Esophagus muscularis mucosa (tissue), 4 donors: ENCODE data around the gene CCDC40. TPM values are rescaled to one million over a fixed set of nuclear protein-coding genes. Genes with fewer than 3 reads are reported as not detected.
A peak's percentile ranks its signal among the peaks of the same experiment; 100 is the strongest.

Experiments
- DNase-seq: peaks from one replicate; pipeline ENCODE4 v3.0.0-alpha.2; 2017; ENCODE audit errors: extremely low spot score
- H3K27ac ChIP-seq, 4 donors: fragments of 200-600 bp; sonication (generic); replicated peaks in 1 of 4; 1 replicate in 3 of 4; 2 replicates in 1 of 4; pipeline ENCODE4 v1.5.1; 2016 to 2019; ENCODE audit warnings: mild to moderate bottlenecking in 1 of 4
- H3K27me3 ChIP-seq, 4 donors: fragments of 200-600 bp; sonication (generic); one replicate each; pipeline versions ENCODE4 v1.5.1 to v1.6.0; 2016 to 2019
- H3K36me3 ChIP-seq, 4 donors: fragments of 200-600 bp; sonication (generic); one replicate each; pipeline ENCODE4 v1.5.1; 2016 to 2019
- H3K4me1 ChIP-seq, 4 donors: fragments of 200-600 bp; sonication (generic); one replicate each; pipeline ENCODE4 v1.5.1; 2016 to 2019
- H3K4me3 ChIP-seq, 4 donors: fragments of 200-600 bp; sonication (generic); 1 replicate in 2 of 4; 2 replicates in 2 of 4; pipeline ENCODE4 v1.5.1; 2016 to 2019; ENCODE audit warnings: mild to moderate bottlenecking in 4 of 4, moderate library complexity in 1 of 4
- H3K9me3 ChIP-seq, 4 donors: fragments of 200-600 bp; sonication (generic); 1 replicate in 3 of 4; 2 replicates in 1 of 4; pipeline ENCODE4 v1.5.1; 2016 to 2019
- EP300 ChIP-seq: sonication (generic); formaldehyde crosslinking; IDR thresholded peaks from one replicate; pipeline ENCODE4 v1.6.1; 2017; ENCODE audit warnings: antibody characterized with exemption
- POLR2A ChIP-seq: fragments of 450-650 bp; IDR thresholded peaks from one replicate; pipeline ENCODE4 v1.6.1; 2017; ENCODE audit warnings: antibody characterized with exemption, moderate library complexity, mild to moderate bottlenecking, low read depth
- POLR2AphosphoS5 ChIP-seq, 2 donors: sonication (generic); formaldehyde crosslinking; IDR thresholded peaks; one replicate each; pipeline ENCODE4 v1.6.1; 2017; ENCODE audit warnings: antibody characterized with exemption in 2 of 2
- WGBS: methylation state at CpG from one replicate; pipeline ENCODE4 v1.1.5; 2018; 5-methylcytosine and 5-hydroxymethylcytosine counted together
- intact Hi-C: fragments of 100-400 bp; cut with DNase I; formaldehyde crosslinking; loops from one replicate; pipeline ENCODE4 v1.15.1; 2023
- total RNA-seq, 4 donors: library from RNA; depleted of rRNA; stranded (reverse); fragments of >200 nt; gene quantifications; one replicate each; pipeline versions ENCODE4 v1.1.0 to v1.2.1, GENCODE V29; 2016
- TF ChIP-seq, protein P1 (sequence below), 3 experiments: fragments of 200-600 bp in 2 of 3; fragments of 450-650 bp in 1 of 3; sonication (generic) in 2 of 3; IDR thresholded peaks; one replicate each; pipeline ENCODE4 v1.5.1; 2017 to 2019; ENCODE audit warnings: antibody characterized with exemption in 3 of 3, mild to moderate bottlenecking in 2 of 3, moderate library complexity in 1 of 3

The CCDC40 gene
- total RNA-seq, 4 donors from 2014 or later: 4.9 to 9.5 (median 7.8) TPM

DNA sequence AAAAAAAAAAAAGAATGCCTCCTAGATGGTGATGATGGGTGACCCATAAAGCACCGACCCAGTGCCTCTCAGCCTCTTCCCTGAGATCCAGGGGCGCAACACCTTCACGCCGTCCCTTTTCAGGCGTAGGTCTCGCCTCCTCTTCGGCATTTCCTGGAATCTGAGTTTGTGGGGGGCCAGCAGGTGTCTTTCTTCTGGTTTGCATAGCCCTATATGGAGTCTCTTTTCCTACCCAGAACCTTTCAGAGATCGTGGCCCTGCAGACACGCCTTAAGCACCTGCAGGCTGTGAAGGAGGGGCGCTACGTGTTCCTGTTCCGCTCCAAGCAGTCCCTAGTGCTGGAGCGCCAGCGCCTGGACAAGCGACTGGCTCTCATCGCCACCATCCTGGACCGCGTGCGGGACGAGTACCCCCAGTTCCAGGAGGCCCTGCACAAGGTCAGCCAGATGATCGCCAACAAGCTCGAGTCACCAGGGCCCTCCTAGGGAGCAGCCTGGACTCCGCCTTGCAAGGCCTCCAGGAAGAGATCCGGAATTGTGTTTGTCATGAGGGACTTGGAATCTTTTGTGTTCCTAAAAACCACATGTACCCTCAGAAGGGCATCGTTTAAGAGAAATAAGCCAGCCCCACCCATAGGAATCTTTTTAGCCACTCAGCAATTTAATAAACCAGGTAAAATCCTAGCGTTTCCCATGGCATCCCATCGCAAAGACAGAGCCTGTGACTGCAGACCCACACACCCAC lies 63.0 kb downstream of the CCDC40 start:
- no peaks in the 10 kb centered on the region for H3K9me3 ChIP-seq
- no peak overlapping the region for H3K4me3 ChIP-seq
- no peak for TF ChIP-seq EP300
- TF ChIP-seq POLR2AphosphoS5 (IDR thresholded peaks at IDR 0.05): no peak
- TF ChIP-seq POLR2A: no peak
- TF ChIP-seq, protein P1, sequence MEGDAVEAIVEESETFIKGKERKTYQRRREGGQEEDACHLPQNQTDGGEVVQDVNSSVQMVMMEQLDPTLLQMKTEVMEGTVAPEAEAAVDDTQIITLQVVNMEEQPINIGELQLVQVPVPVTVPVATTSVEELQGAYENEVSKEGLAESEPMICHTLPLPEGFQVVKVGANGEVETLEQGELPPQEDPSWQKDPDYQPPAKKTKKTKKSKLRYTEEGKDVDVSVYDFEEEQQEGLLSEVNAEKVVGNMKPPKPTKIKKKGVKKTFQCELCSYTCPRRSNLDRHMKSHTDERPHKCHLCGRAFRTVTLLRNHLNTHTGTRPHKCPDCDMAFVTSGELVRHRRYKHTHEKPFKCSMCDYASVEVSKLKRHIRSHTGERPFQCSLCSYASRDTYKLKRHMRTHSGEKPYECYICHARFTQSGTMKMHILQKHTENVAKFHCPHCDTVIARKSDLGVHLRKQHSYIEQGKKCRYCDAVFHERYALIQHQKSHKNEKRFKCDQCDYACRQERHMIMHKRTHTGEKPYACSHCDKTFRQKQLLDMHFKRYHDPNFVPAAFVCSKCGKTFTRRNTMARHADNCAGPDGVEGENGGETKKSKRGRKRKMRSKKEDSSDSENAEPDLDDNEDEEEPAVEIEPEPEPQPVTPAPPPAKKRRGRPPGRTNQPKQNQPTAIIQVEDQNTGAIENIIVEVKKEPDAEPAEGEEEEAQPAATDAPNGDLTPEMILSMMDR (IDR thresholded peaks at IDR 0.05): no peak
- intact Hi-C loops: loop anchor here (5.0 kb wide), 1 partner anchor 48 kb away; the partner anchor contains the start of gene EIF4A3
- no peak overlapping the region for H3K27ac ChIP-seq
- no peak for DNase-seq
- H3K4me1 ChIP-seq: peaks cover 14 to 28% (median 20%) of the 10 kb centered on the region in 4 donors
- no peaks in the 10 kb centered on the region for H3K27me3 ChIP-seq
- H3K36me3 ChIP-seq: peaks cover 0 to 3% (median under 1%) of the 10 kb centered on the region in 4 donors
- WGBS: 94% methylated on average over 17 of the region's 27 CpGs

DNA sequence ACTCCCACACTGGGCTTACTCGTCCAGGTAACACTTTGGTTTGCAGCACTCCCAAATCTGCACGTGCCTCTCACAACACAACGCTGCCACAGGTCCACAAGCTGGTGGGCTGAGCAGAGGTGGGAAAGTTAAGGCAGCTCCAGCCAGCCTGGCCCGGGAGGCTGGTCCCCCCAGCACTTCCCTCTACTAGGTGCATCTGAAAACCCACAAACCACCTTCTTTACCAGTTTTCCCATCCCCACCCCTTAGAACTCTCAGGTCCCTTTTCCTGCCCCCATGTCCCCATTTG lies 63.5 kb downstream of the CCDC40 start:
- TF ChIP-seq POLR2A (no peak), EP300 (no peak), POLR2AphosphoS5 (IDR thresholded peaks at IDR 0.05) (no peak)
- TF ChIP-seq, protein P1 (IDR thresholded peaks at IDR 0.05): no peak
- Histone ChIP-seq H3K4me1 (peaks cover 14 to 33% (median 20%) of the 10 kb centered on the region in 4 donors), H3K9me3 (no peaks in the 10 kb centered on the region), H3K27me3 (no peaks in the 10 kb centered on the region), H3K4me3 (no peak overlapping the region), H3K36me3 (peaks cover 0 to 3% (median 2%) of the 10 kb centered on the region in 4 donors), H3K27ac (peak overlapping the region in 1 of 4 donors; percentile 91)
- DNase-seq: no peak
- WGBS: 88% methylated on average over 4 of the region's 4 CpGs
- intact Hi-C loops: loop anchor here (5.0 kb wide), 1 partner anchor 47 kb away; the partner anchor contains the start of gene EIF4A3

DNA sequence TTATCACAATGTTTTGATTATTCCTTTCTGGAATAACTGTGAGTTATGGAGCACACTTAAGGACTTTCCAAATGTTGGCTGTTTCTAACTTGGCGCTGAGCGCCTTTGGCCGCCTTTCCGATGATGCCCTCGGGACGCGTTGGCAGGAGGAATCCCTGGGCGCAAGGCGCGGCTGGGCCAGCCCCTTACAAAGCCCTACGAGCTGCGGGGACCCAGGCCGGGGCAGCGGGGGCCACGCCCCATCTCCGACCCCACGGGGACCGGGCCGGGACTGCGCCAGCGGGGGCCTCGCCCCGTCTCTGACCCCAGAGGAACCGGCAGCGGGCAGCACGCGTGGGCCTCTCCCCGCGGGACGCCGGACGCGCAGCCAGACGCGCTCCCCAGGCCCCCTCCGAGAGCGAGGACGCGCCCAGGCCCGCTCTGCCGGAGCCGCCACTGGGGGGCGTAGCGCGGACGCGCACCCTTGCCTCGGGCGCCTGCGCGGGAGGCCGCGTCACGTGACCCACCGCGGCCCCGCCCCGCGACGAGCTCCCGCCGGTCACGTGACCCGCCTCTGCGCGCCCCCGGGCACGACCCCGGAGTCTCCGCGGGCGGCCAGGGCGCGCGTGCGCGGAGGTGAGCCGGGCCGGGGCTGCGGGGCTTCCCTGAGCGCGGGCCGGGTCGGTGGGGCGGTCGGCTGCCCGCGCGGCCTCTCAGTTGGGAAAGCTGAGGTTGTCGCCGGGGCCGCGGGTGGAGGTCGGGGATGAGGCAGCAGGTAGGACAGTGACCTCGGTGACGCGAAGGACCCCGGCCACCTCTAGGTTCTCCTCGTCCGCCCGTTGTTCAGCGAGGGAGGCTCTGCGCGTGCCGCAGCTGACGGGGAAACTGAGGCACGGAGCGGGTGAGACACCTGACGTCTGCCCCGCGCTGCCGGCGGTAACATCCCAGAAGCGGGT lies 64.8 kb downstream of the CCDC40 start, which contains the start of gene GAA:
GAA (plus strand) TSS at position 571 of the 935 bp plus-strand sequence. CDS start 3,006 bp downstream, outside the sequence.
- no peaks in the 10 kb centered on the region for H3K27me3 ChIP-seq
- intact Hi-C loops: loop anchor here (5.0 kb wide), 1 partner anchor 46 kb away; the partner anchor contains the start of gene EIF4A3
- DNase-seq: no peak
- H3K9me3 ChIP-seq: no peaks in the 10 kb centered on the region
- under 1% methylated on average over 28 of the region's 114 CpGs for WGBS
- TF ChIP-seq POLR2A (no peak), POLR2AphosphoS5 (IDR thresholded peaks at IDR 0.05) (peak; percentile 73 to 82)
- TF ChIP-seq, protein P1 (IDR thresholded peaks at IDR 0.05): peak; percentile 88 to 97 (median 91)
- H3K4me1 ChIP-seq: peaks cover 14 to 41% (median 27%) of the 10 kb centered on the region in 4 donors
- H3K27ac ChIP-seq: peak within 1 kb of the TSS; percentile 91 to 96 (median 94)
- H3K36me3 ChIP-seq: peaks cover 0 to 8% (median 2%) of the 10 kb centered on the region in 4 donors
- peak within 1 kb of the TSS; percentile 85 to 97 (median 92) for H3K4me3 ChIP-seq

DNA sequence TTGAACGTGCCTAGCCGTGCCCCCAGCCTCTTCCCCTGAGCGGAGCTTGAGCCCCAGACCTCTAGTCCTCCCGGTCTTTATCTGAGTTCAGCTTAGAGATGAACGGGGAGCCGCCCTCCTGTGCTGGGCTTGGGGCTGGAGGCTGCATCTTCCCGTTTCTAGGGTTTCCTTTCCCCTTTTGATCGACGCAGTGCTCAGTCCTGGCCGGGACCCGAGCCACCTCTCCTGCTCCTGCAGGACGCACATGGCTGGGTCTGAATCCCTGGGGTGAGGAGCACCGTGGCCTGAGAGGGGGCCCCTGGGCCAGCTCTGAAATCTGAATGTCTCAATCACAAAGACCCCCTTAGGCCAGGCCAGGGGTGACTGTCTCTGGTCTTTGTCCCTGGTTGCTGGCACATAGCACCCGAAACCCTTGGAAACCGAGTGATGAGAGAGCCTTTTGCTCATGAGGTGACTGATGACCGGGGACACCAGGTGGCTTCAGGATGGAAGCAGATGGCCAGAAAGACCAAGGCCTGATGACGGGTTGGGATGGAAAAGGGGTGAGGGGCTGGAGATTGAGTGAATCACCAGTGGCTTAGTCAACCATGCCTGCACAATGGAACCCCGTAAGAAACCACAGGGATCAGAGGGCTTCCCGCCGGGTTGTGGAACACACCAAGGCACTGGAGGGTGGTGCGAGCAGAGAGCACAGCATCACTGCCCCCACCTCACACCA lies 65.7 kb downstream of the CCDC40 start:
- Histone ChIP-seq H3K27me3 (no peaks in the 10 kb centered on the region), H3K4me3 (peak overlapping the region; percentile 85 to 97 (median 92)), H3K4me1 (peaks cover 14 to 41% (median 27%) of the 10 kb centered on the region in 4 donors), H3K27ac (peak overlapping the region; percentile 91 to 96 (median 94)), H3K36me3 (peaks cover 0 to 13% (median 4%) of the 10 kb centered on the region in 4 donors), H3K9me3 (no peaks in the 10 kb centered on the region)
- intact Hi-C loops: loop anchor here (5.0 kb wide), 1 partner anchor 45 kb away; the partner anchor contains the start of gene EIF4A3
- WGBS: 34% methylated on average over 16 of the region's 21 CpGs
- TF ChIP-seq, protein P1 (IDR thresholded peaks at IDR 0.05): no peak
- TF ChIP-seq EP300: no peak
- TF ChIP-seq POLR2A: no peak
- no peak for TF ChIP-seq POLR2AphosphoS5 (IDR thresholded peaks at IDR 0.05)
- no peak for DNase-seq
